Fibroblast of mammary gland (primary cell): ENCODE measurements around the gene RSBN1L.
A peak's percentile ranks its signal among the peaks of the same experiment; 100 is the strongest.

Experiments
- DNase-seq: peaks from one replicate; pipeline ENCODE4 v3.0.0-alpha.2; 2010; ENCODE audit warnings: low read depth
- H3K4me3 ChIP-seq: 2 replicates; pipeline ENCODE4 v1.5.1; 2011; ENCODE audit warnings: low read depth, mild to moderate bottlenecking, low read length, moderate library complexity; ENCODE audit not compliant: control insufficient read depth
- TF ChIP-seq, protein P1 (sequence below): conservative IDR thresholded peaks from 2 replicates; pipeline ENCODE4 v1.5.1; 2011; ENCODE audit warnings: low read depth, low read length, inconsistent platforms; ENCODE audit not compliant: control insufficient read depth, insufficient read depth

Gene RSBN1L

GRCh38 chr7:77808517-77808916 is 112.3 kb downstream of the RSBN1L start:
- DNase-seq: no peak
- TF ChIP-seq, protein P1, sequence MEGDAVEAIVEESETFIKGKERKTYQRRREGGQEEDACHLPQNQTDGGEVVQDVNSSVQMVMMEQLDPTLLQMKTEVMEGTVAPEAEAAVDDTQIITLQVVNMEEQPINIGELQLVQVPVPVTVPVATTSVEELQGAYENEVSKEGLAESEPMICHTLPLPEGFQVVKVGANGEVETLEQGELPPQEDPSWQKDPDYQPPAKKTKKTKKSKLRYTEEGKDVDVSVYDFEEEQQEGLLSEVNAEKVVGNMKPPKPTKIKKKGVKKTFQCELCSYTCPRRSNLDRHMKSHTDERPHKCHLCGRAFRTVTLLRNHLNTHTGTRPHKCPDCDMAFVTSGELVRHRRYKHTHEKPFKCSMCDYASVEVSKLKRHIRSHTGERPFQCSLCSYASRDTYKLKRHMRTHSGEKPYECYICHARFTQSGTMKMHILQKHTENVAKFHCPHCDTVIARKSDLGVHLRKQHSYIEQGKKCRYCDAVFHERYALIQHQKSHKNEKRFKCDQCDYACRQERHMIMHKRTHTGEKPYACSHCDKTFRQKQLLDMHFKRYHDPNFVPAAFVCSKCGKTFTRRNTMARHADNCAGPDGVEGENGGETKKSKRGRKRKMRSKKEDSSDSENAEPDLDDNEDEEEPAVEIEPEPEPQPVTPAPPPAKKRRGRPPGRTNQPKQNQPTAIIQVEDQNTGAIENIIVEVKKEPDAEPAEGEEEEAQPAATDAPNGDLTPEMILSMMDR: no peak
- no peak overlapping the region for H3K4me3 ChIP-seq

DNA sequence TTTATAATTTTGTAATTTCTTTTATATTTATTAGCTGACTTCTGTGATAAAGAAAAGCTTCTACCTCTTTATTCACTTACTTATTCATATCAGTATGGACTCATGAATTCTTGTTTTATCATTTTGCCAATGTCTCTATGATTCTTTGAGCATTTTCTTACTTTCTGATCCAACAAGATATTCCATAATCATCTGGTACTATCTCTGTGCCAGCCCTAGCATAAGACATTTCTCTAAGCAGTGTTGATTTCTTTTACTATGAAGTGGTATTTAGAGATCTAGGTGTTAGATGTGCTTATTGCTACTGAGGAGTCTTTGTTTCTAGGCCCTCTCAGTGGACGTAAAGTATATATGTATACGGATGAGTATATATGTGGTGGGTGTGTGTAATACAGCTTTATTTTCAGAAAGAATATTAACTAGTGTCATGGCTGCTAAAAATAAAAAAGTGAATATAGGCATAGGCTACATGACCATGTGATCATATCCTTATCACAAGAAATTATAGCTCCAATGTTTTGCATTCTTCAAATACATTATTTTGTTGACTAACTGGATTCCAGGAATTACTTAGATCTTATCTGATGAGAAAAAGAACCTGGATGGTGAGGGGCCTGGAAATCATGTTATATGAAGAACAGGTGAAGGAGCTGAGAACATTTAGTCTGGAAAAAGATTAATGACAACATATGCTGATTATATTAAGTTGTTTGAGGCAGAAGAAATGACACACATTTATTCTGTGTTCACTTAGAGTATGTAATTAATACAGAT is 115.4 kb downstream of the RSBN1L start:
- H3K4me3 ChIP-seq: no peak overlapping the region
- TF ChIP-seq, protein P1: no peak
- no peak for DNase-seq

- no peak overlapping the region for H3K4me3 ChIP-seq
- peak; percentile 76 for DNase-seq
- TF ChIP-seq, protein P1: no peak
Observed at GRCh38 chr7:77812290-77812685, 116.0 kb downstream of the RSBN1L start.

GRCh38 chr7:77813180-77813579 is 116.9 kb downstream of the RSBN1L start:
- DNase-seq: no peak
- H3K4me3 ChIP-seq: no peak overlapping the region
- TF ChIP-seq, protein P1: no peak

DNA sequence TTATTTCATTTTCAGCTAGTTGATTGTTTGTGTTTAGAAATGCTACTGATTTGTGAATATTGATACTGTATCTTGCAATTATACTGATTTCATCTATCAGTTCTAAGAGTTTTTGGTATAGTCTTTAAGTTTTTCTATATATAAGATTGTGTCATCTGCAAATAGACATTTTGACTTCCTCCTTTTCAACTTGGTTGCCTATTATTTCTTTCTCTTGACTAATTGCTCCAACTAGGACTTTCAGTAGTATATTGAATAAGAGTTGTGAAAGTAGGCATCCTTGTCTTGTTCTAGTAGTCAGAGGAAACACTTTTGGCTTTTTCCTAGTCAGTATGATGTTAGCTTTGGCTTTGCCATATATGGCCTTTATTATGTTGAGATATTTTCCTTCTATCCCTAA is 122.8 kb downstream of the RSBN1L start:
- H3K4me3 ChIP-seq: no peak overlapping the region

DNA sequence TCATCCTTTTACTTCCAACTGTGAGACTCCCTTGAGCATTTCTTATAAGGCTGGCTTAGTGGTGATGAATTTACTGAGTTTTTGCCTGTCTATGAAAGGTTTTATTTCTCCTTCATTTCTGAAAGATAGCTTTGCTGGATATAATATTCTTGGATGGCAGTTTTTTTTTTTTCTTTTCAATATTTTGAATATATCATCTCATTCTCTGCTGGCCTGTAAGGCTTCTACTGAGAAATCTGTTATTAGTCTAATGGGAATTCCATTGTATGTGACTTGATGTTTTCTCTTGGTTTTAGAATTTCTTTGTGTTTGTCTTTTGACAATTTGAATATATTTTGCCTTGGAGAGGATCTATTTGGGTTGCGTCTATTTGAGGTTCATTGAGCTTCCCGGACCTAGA is 124.7 kb downstream of the RSBN1L start:
- TF ChIP-seq, protein P1: no peak
- no peak for DNase-seq
- H3K4me3 ChIP-seq: no peak overlapping the region

More for the DNA sequence above, 122.8 kb downstream of the RSBN1L start:
- DNase-seq: no peak
- TF ChIP-seq, protein P1: no peak

GRCh38 chr7:77822269-77822668 is 126.0 kb downstream of the RSBN1L start:
- H3K4me3 ChIP-seq: no peak overlapping the region
- DNase-seq: no peak
- TF ChIP-seq, protein P1: no peak
